ENCODE data around the gene RAET1G.
"Not testable (repeated sequence)": the region's sequence is repeated elsewhere in the genome, so short reads cannot be mapped to it uniquely, and the experiment has no call there.

Gene RAET1G

GRCh38 chr6:149897015-149897697 lies 25.8 kb downstream of the RAET1G start:
- no peak for DNase-seq (ENCODE audit: low read depth, low spot score)

GRCh38 chr6:149896491-149896890 lies 26.4 kb downstream of the RAET1G start:
- no peak for DNase-seq (ENCODE audit: low read depth, low spot score)

GRCh38 chr6:149895833-149896271 lies 27.1 kb downstream of the RAET1G start:
- DNase-seq (ENCODE audit: low read depth, low spot score): no peak

GRCh38 chr6:149895048-149895590 lies 27.8 kb downstream of the RAET1G start:
- DNase-seq (ENCODE audit: low read depth, low spot score): peak; percentile 24

GRCh38 chr6:149891864-149892263 lies 31.1 kb downstream of the RAET1G start:
- not testable (repeated sequence) for DNase-seq (ENCODE audit: low read depth, low spot score)

- DNase-seq (ENCODE audit: low read depth, low spot score): no peak
Observed at GRCh38 chr6:149891259-149891658, 31.7 kb downstream of the RAET1G start.

GRCh38 chr6:149890629-149891045 lies 32.3 kb downstream of the RAET1G start:
- no peak for DNase-seq (ENCODE audit: low read depth, low spot score)

- DNase-seq (ENCODE audit: low read depth, low spot score): no peak
Observed at GRCh38 chr6:149889326-149889725, 33.6 kb downstream of the RAET1G start.

- no peak for DNase-seq (ENCODE audit: low read depth, low spot score)
Observed at GRCh38 chr6:149888659-149889058, 34.3 kb downstream of the RAET1G start.

GRCh38 chr6:149888093-149888492 lies 34.8 kb downstream of the RAET1G start:
- no peak for DNase-seq (ENCODE audit: low read depth, low spot score)

GRCh38 chr6:149887343-149887742 lies 35.6 kb downstream of the RAET1G start:
- DNase-seq (ENCODE audit: low read depth, low spot score): no peak

GRCh38 chr6:149885888-149886287 lies 37.0 kb downstream of the RAET1G start:
- no peak for DNase-seq (ENCODE audit: low read depth, low spot score)

- DNase-seq (ENCODE audit: low read depth, low spot score): no peak
Observed at GRCh38 chr6:149884617-149885016, 38.3 kb downstream of the RAET1G start.

GRCh38 chr6:149884215-149884614 lies 38.7 kb downstream of the RAET1G start:
- DNase-seq (ENCODE audit: low read depth, low spot score): no peak

GRCh38 chr6:149881860-149882259 lies 41.1 kb downstream of the RAET1G start:
- DNase-seq (ENCODE audit: low read depth, low spot score): no peak

- DNase-seq (ENCODE audit: low read depth, low spot score): no peak
Observed at GRCh38 chr6:149881066-149881766, 41.7 kb downstream of the RAET1G start.

- DNase-seq (ENCODE audit: low read depth, low spot score): no peak
Observed at GRCh38 chr6:149877659-149878058, 45.3 kb downstream of the RAET1G start.

- DNase-seq (ENCODE audit: low read depth, low spot score): no peak
Observed at GRCh38 chr6:149876241-149876933, 46.5 kb downstream of the RAET1G start.

- no peak for DNase-seq (ENCODE audit: low read depth, low spot score)
Observed at GRCh38 chr6:149872233-149872632, 50.7 kb downstream of the RAET1G start.

- DNase-seq (ENCODE audit: low read depth, low spot score): no peak
Observed at GRCh38 chr6:149871182-149871581, 51.7 kb downstream of the RAET1G start.

- no peak for DNase-seq (ENCODE audit: low read depth, low spot score)
Observed at GRCh38 chr6:149869275-149869892, 53.5 kb downstream of the RAET1G start.
